A673 (cell line): Measurements from ENCODE around the gene FCGR2B. TPM values are rescaled to one million over a fixed set of nuclear protein-coding genes. Genes with fewer than 3 reads are reported as not detected.
"Not testable (repeated sequence)": the region's sequence is repeated elsewhere in the genome, so short reads cannot be mapped to it uniquely, and the experiment has no call there.

Experiments used
- BruUV-seq: library from RNA; stranded (reverse); fragments of 400-500 nt; replicated peaks from 2 replicates; lab custom pipeline; 2021; lab: Mats Ljungman, UMichigan
- CTCF ChIA-PET: fragments of 300-600 bp; sonication (Branson Sonifier 250); formaldehyde crosslinking; loops from one replicate; lab custom pipeline; 2022; ENCODE audit warnings: antibody characterized with exemption; lab: Charles Lee
- POLR2A ChIA-PET: fragments of 300-600 bp; sonication (Branson Sonifier 250); formaldehyde crosslinking; loops from one replicate; lab custom pipeline; 2022; ENCODE audit warnings: antibody characterized with exemption; ENCODE audit not compliant: low non-redundant PET; lab: Charles Lee
- DNase-seq: peaks from one replicate; pipeline ENCODE4 v3.0.0-alpha.2; 2015; ENCODE audit warnings: low spot score
- H3K27ac ChIP-seq: fragments of 200-600 bp; sonication (generic); 2 replicates; pipeline ENCODE4 v1.5.1; 2016; ENCODE audit warnings: mixed run types, low read depth, mild to moderate bottlenecking, mixed read lengths, antibody characterized with exemption, low read length; ENCODE audit not compliant: poor library complexity, severe bottlenecking
- H3K27me3 ChIP-seq: fragments of 200-600 bp; sonication (generic); replicated peaks from 2 replicates; pipeline ENCODE4 v1.6.1; 2017; ENCODE audit warnings: mixed run types, low read depth, mild to moderate bottlenecking, mixed read lengths, antibody characterized with exemption, low read length; ENCODE audit not compliant: insufficient read depth, poor library complexity
- H3K36me3 ChIP-seq: fragments of 200-600 bp; sonication (generic); 2 replicates; pipeline ENCODE4 v1.6.1; 2016; ENCODE audit warnings: mixed run types, mild to moderate bottlenecking, mixed read lengths, antibody characterized with exemption, low read length; ENCODE audit not compliant: insufficient read depth, poor library complexity, severe bottlenecking
- H3K4me1 ChIP-seq: fragments of 200-600 bp; sonication (generic); 2 replicates; pipeline ENCODE4 v1.6.1; 2017; ENCODE audit warnings: mixed run types, mild to moderate bottlenecking, mixed read lengths, antibody characterized with exemption, low read length; ENCODE audit not compliant: insufficient read depth, poor library complexity, severe bottlenecking
- H3K4me3 ChIP-seq: fragments of 200-600 bp; sonication (generic); 2 replicates; pipeline ENCODE4 v1.5.1; 2016; ENCODE audit warnings: low read depth, mixed run types, mild to moderate bottlenecking, mixed read lengths, low read length; ENCODE audit not compliant: poor library complexity, severe bottlenecking
- H3K9me3 ChIP-seq: fragments of 200-600 bp; sonication (generic); 2 replicates; pipeline ENCODE4 v1.6.1; 2016; ENCODE audit warnings: mixed run types, low read depth, mild to moderate bottlenecking, mixed read lengths, antibody characterized with exemption, low read length; ENCODE audit not compliant: poor library complexity, severe bottlenecking
- intact Hi-C: fragments of 100-400 bp; cut with micrococcal nuclease; formaldehyde crosslinking; loops from one replicate; pipeline ENCODE4 v1.10.0; 2022; ENCODE audit not compliant: unreplicated experiment
- total RNA-seq: library from RNA; stranded (reverse); gene quantifications from 2 replicates; pipeline ENCODE4 v1.2.3, GENCODE V29; 2021
- TF ChIP-seq, protein P1 (sequence below): fragments of 300-800, 200-600 bp; sonication (generic); conservative IDR thresholded peaks from 2 replicates; pipeline ENCODE4 v1.5.1; 2017; ENCODE audit warnings: low read depth, mild to moderate bottlenecking, antibody characterized with exemption, low read length, moderate library complexity, mixed read lengths

Gene FCGR2B
- total RNA-seq, 1 experiment from 2014 or later = not detected

DNA sequence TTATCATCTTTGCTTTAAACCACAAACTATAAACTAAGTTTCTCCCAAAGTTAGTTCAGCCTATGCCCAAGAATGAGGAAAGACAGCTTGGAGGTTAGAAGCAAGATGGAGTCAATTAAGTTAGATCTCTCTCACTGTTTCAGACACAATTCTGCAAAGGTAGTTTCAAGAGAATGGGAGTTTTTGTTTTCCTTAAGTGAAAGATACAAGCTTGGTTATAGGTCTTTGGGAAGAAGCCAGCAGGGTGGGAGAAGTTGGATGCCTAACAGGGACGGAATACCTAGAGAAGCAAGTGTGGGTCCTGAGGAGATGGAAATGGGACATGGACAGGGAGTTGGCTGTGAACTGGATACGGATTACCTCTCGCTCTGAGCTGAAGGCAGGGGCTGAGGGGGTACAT is 26.0 kb upstream of the FCGR2B start:
- CTCF ChIA-PET = not testable (repeated sequence)

DNA sequence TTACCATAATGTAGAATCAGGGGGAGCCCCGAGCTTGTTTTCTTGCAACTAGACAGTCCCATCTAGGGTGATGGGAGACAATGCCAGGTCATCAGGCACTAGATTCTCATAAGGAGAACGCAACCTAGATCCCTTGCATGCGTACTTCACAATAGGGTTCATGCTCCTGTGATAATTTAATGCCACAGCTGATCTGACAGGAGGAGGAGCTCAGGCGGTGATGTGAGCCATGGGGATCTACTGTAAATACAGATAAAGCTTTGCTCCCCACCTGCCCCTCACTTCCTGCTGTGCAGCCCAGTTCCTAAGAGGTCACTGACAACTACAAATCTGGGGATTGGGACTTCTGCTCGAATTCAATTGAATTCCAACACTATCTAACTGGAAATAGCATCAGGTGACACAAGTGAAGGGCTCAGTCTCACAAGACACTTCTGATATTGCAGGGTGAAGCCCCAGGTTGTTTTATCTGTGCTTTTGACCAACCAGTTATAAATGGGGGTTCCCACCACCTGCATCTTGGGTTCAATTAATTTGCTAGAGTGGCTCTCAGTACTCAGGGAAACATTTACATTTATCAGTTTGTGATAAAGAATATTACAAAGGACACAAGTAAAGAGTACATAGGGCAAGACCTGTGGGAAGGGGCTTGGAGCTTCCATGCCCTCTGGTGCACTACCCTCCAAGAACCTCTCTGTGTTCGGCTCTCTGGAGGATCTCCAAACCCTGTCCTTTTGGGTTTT is 24.5 kb upstream of the FCGR2B start:
- not testable (repeated sequence) for H3K27me3 ChIP-seq, BruUV-seq

More for the DNA sequence above, 26.0 kb upstream of the FCGR2B start:
- H3K27me3 ChIP-seq, H3K27ac ChIP-seq, POLR2A ChIA-PET, H3K4me1 ChIP-seq, H3K36me3 ChIP-seq, DNase-seq, BruUV-seq, H3K4me3 ChIP-seq, intact Hi-C loops, H3K9me3 ChIP-seq: not testable (repeated sequence)

DNA sequence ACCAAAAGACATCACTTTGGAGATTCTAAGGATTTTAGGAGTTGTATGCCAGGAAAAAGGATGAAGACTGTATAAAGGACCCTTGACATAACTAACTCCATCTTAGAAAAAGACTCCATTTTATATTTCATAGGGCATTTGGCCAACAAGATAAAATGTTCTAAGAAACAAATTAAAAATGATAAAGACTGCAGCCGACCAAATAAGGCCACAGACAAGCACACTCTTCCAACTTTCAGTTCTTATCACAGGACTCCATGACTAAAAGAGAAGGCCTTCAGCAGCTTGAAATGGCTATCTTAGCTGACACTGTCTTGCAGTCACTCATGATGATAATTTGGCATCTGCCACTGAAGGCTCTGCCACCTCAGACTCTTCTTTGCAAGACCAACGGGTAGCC is 23.7 kb upstream of the FCGR2B start:
- BruUV-seq, intact Hi-C loops, POLR2A ChIA-PET, CTCF ChIA-PET, H3K27me3 ChIP-seq, H3K9me3 ChIP-seq, H3K4me1 ChIP-seq, H3K4me3 ChIP-seq, DNase-seq, H3K27ac ChIP-seq, H3K36me3 ChIP-seq: not testable (repeated sequence)

More for the DNA sequence above, 24.5 kb upstream of the FCGR2B start:
- intact Hi-C loops, H3K4me3 ChIP-seq, DNase-seq, H3K9me3 ChIP-seq, H3K36me3 ChIP-seq, H3K4me1 ChIP-seq, CTCF ChIA-PET, POLR2A ChIA-PET, H3K27ac ChIP-seq: not testable (repeated sequence)

DNA sequence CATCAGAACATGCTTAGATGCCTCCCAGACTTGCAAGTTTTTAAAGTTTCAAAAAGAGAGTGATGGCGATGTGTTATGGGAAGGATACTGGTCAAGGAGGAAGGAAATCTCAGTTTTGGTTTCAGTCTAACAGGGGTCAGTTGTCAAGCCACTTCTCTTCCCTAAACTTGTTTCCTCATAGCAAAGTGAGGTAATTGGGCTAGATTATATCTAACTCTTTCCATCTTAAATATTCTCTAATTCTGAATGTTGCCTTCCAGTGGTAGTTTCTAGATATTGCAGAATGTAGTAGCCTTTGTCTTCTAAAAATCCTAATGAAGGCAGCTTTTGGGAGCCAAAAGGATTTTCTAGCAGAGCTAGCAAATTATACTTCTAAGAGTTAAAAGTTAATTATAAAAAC is 20.2 kb upstream of the FCGR2B start:
- H3K27me3 ChIP-seq, CTCF ChIA-PET, H3K27ac ChIP-seq, intact Hi-C loops, H3K4me3 ChIP-seq, H3K4me1 ChIP-seq, BruUV-seq, H3K36me3 ChIP-seq, H3K9me3 ChIP-seq, POLR2A ChIA-PET: not testable (repeated sequence)
- TF ChIP-seq, protein P1, sequence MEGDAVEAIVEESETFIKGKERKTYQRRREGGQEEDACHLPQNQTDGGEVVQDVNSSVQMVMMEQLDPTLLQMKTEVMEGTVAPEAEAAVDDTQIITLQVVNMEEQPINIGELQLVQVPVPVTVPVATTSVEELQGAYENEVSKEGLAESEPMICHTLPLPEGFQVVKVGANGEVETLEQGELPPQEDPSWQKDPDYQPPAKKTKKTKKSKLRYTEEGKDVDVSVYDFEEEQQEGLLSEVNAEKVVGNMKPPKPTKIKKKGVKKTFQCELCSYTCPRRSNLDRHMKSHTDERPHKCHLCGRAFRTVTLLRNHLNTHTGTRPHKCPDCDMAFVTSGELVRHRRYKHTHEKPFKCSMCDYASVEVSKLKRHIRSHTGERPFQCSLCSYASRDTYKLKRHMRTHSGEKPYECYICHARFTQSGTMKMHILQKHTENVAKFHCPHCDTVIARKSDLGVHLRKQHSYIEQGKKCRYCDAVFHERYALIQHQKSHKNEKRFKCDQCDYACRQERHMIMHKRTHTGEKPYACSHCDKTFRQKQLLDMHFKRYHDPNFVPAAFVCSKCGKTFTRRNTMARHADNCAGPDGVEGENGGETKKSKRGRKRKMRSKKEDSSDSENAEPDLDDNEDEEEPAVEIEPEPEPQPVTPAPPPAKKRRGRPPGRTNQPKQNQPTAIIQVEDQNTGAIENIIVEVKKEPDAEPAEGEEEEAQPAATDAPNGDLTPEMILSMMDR = 0 out of 2 replicates have a peak, but pooled peaks have one; percentile 14
- peak; percentile 17 for DNase-seq

DNA sequence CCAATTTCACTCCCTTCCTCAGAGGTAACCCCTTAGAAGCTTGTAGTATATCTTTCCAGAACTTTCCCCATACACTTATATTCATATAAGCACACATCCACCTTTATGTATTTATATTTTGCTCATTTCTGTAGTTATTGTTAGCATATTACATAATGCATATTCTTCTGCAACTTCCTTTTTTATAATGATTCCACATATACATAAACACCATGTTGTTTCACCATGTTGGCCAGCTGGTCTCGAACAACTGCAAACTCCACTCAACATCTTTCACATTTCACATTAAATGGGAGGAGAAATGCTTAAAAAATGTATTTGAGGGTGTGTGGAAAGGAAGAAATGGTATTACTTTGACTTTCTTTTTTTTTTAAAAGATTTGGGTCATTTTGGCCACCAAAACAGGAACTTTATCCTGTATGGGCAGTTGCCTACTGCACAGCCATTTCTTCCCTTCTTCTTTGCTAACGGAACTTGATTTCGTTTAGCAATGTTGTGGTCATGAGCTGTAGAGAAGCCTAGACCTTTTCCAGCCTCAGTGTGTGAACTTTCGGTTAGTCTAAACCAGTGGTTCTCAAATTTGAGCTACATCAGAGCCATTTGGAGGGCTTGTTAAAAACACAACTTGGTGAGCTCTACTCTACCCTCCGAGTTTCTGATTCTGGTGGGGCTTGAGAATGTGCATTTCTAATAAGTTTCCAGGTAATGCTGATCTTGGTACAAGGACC is 19.3 kb upstream of the FCGR2B start:
- intact Hi-C loops, H3K9me3 ChIP-seq, H3K4me1 ChIP-seq, DNase-seq, CTCF ChIA-PET, H3K27ac ChIP-seq, H3K27me3 ChIP-seq, BruUV-seq, H3K36me3 ChIP-seq, H3K4me3 ChIP-seq, POLR2A ChIA-PET: not testable (repeated sequence)

DNA sequence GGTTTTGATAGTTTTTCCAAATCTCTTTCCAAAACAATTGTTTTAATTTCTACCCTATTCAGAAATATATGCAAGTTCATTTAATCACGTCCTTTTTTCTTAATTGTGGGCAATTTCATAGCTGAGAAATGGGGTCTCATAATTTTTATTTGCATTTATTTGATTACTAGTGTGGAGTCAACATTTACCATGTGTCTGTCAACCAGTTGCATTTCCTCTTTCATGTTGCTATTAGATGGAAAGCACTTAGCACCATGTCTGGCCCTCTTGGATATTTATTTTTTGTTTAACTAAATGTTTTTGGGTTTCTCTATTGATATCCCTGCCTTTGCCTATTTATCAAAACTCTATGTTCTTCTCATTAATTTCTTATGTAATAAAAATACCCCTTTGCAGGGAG is 18.1 kb upstream of the FCGR2B start:
- intact Hi-C loops = loop anchor here (5.0 kb wide), 1 partner anchor 97 kb away; no protein-coding TSS in a partner anchor

More for the DNA sequence above, 18.1 kb upstream of the FCGR2B start:
- CTCF ChIA-PET, H3K4me3 ChIP-seq, H3K27me3 ChIP-seq, DNase-seq, H3K36me3 ChIP-seq, BruUV-seq, H3K27ac ChIP-seq, POLR2A ChIA-PET, H3K9me3 ChIP-seq, H3K4me1 ChIP-seq: not testable (repeated sequence)
